Measurements from ENCODE around the gene FMNL2. TPM values are rescaled to one million over a fixed set of nuclear protein-coding genes. Genes with fewer than 3 reads are reported as not detected.
A peak's percentile ranks its signal among the peaks of the same experiment; 100 is the strongest.

FMNL2 gene
- total RNA-seq, 5 donors from 2014 or later (not counting 1 experiment from before 2014, with no cell fraction given): 0.63 to 0.96 (median 0.75) TPM

- CTCF ChIA-PET: interaction anchor here in 1 of 2 donors (0.7 kb wide), 2 partner anchors 16 to 230 kb away, joined by 3 to 7 read pairs; no protein-coding TSS in a partner anchor
- no peaks in the 10 kb centered on the region for H3K9me3 Mint-ChIP-seq
- H3K27me3 Mint-ChIP-seq: no peaks in the 10 kb centered on the region
- DNase-seq (no peak), ATAC-seq (replicated peaks in 1 of 4) (no peak)
- POLR2A ChIA-PET: interaction anchor here in 1 of 2 donors (0.7 kb wide), 1 partner anchor 15 kb away, joined by 14 read pairs; no protein-coding TSS in a partner anchor
- Histone ChIP-seq H3K36me3 (ENCODE audit: control insufficient read depth in 2 of 2, extremely low read depth in 1 of 2, insufficient read depth in 1 of 2, low read length in 1 of 2) (no peaks in the 10 kb centered on the region), H3K4me3 (ENCODE audit: control insufficient read depth in 1 of 2, extremely low read depth in 1 of 2, low read length in 1 of 2) (no peak overlapping the region), H3K9me3 (no peaks in the 10 kb centered on the region), H3K4me1 (ENCODE audit: control insufficient read depth in 1 of 2, extremely low read depth in 1 of 2, insufficient read depth in 2 of 2, low read length in 2 of 2) (no peaks in the 10 kb centered on the region), H3K27me3 (replicated peaks in 1 of 2; ENCODE audit: control insufficient read depth in 2 of 2, extremely low read depth in 1 of 2, insufficient read depth in 2 of 2, low read length in 1 of 2) (no peaks in the 10 kb centered on the region), H3K27ac (ENCODE audit: low read length) (no peak overlapping the region)
- H3K27ac Mint-ChIP-seq: no peak overlapping the region
- H3K4me1 Mint-ChIP-seq: peaks cover 0 to 4% (median 2%) of the 10 kb centered on the region in 3 donors
- H3K4me3 Mint-ChIP-seq: no peak overlapping the region
- no peaks in the 10 kb centered on the region for H3K36me3 Mint-ChIP-seq
- no CpG with 5 or more reads among the region's 1 CpG for WGBS (ENCODE audit: insufficient coverage)
Measured at GRCh38 chr2:152606081-152606480, 271.1 kb downstream of the FMNL2 start.

DNA sequence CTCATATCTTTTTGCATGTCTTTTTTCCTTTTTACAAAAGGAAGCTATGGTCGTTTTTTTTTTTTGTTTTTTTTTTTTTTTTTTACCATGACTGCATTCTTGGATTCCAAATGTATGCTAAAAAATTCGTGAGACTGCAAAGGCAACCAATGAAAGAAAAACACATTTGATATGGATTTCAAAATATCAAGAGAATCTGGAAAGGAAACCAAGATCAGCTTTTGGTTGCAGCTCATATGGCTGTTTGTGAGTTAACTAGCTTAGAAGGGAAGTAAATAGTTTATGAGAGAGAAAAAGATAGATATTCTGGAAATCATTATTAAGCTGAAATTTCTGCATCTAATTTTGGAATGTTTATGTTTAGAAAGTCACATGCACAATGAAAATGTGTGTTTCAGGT is 272.0 kb downstream of the FMNL2 start:
- Mint-ChIP-seq H3K9me3 (no peaks in the 10 kb centered on the region), H3K27ac (no peak overlapping the region), H3K4me1 (peaks cover 4 to 7% (median 5%) of the 10 kb centered on the region in 3 donors), H3K4me3 (no peak overlapping the region), H3K27me3 (no peaks in the 10 kb centered on the region), H3K36me3 (no peaks in the 10 kb centered on the region)
- DNase-seq (no peak), ATAC-seq (replicated peaks in 1 of 4) (no peak)
- Histone ChIP-seq H3K4me3 (ENCODE audit: control insufficient read depth in 1 of 2, extremely low read depth in 1 of 2, low read length in 1 of 2) (no peak overlapping the region), H3K9me3 (no peaks in the 10 kb centered on the region), H3K27me3 (replicated peaks in 1 of 2; ENCODE audit: control insufficient read depth in 2 of 2, extremely low read depth in 1 of 2, insufficient read depth in 2 of 2, low read length in 1 of 2) (no peaks in the 10 kb centered on the region), H3K4me1 (ENCODE audit: control insufficient read depth in 1 of 2, extremely low read depth in 1 of 2, insufficient read depth in 2 of 2, low read length in 2 of 2) (peaks cover 0 to 4% of the 10 kb centered on the region in 2 experiments), H3K27ac (ENCODE audit: low read length) (no peak overlapping the region), H3K36me3 (ENCODE audit: control insufficient read depth in 2 of 2, extremely low read depth in 1 of 2, insufficient read depth in 1 of 2, low read length in 1 of 2) (no peaks in the 10 kb centered on the region)
- no CpG with 5 or more reads among the region's 2 CpGs for WGBS (ENCODE audit: insufficient coverage)
- CTCF ChIA-PET: interaction anchor here (0.6 to 0.7 kb wide), 3 partner anchors 10 to 604 kb away, joined by 3 read pairs; no protein-coding TSS in a partner anchor
- POLR2A ChIA-PET: interaction anchor here (0.7 kb wide), 2 partner anchors 14 to 152 kb away, joined by 3 to 14 read pairs; no protein-coding TSS in a partner anchor

GRCh38 chr2:152607793-152608300 is 272.9 kb downstream of the FMNL2 start:
- Mint-ChIP-seq H3K27ac (no peak overlapping the region), H3K36me3 (no peaks in the 10 kb centered on the region), H3K4me3 (no peak overlapping the region), H3K4me1 (peaks cover 2 to 14% (median 6%) of the 10 kb centered on the region in 3 donors), H3K9me3 (no peaks in the 10 kb centered on the region), H3K27me3 (no peaks in the 10 kb centered on the region)
- ChIA-PET CTCF (interaction anchor here in 1 of 2 donors (0.6 kb wide), 1 partner anchor 419 kb away, joined by 3 read pairs; no protein-coding TSS in a partner anchor), POLR2A (no interaction called here)
- H3K36me3 ChIP-seq (ENCODE audit: control insufficient read depth in 2 of 2, extremely low read depth in 1 of 2, insufficient read depth in 1 of 2, low read length in 1 of 2): no peaks in the 10 kb centered on the region
- ATAC-seq (replicated peaks in 1 of 4) (no peak), DNase-seq (no peak)
- H3K9me3 ChIP-seq: no peaks in the 10 kb centered on the region
- H3K27ac ChIP-seq (ENCODE audit: low read length): no peak overlapping the region
- no peak overlapping the region for H3K4me3 ChIP-seq (ENCODE audit: control insufficient read depth in 1 of 2, extremely low read depth in 1 of 2, low read length in 1 of 2)
- WGBS (ENCODE audit: insufficient coverage): 86% methylated on average over 6 of the region's 7 CpGs
- no peaks in the 10 kb centered on the region for H3K27me3 ChIP-seq (replicated peaks in 1 of 2; ENCODE audit: control insufficient read depth in 2 of 2, extremely low read depth in 1 of 2, insufficient read depth in 2 of 2, low read length in 1 of 2)
- H3K4me1 ChIP-seq (ENCODE audit: control insufficient read depth in 1 of 2, extremely low read depth in 1 of 2, insufficient read depth in 2 of 2, low read length in 2 of 2): peaks cover 0 to 9% of the 10 kb centered on the region in 2 experiments

DNA sequence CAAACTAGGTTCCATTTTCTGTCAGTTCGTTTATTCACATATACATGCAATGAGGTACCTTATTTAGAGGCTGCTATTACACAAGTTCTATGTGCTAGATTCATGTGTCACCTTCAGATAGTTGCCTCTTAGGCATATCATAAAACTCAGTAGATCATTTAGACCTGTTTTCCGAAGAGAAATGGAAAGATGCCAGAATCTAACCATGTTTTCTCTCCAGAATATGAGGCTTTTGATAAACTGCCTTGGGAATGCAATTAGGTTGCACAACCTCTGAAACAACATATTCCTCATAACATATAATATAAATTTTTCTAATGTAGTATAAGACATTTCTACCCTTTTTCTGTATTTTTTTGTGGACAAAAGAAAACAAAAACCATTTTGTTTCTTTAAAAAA is 274.2 kb downstream of the FMNL2 start:
- Histone ChIP-seq H3K4me3 (ENCODE audit: control insufficient read depth in 1 of 2, extremely low read depth in 1 of 2, low read length in 1 of 2) (no peak overlapping the region), H3K36me3 (ENCODE audit: control insufficient read depth in 2 of 2, extremely low read depth in 1 of 2, insufficient read depth in 1 of 2, low read length in 1 of 2) (no peaks in the 10 kb centered on the region), H3K27me3 (replicated peaks in 1 of 2; ENCODE audit: control insufficient read depth in 2 of 2, extremely low read depth in 1 of 2, insufficient read depth in 2 of 2, low read length in 1 of 2) (no peaks in the 10 kb centered on the region), H3K27ac (ENCODE audit: low read length) (no peak overlapping the region), H3K9me3 (no peaks in the 10 kb centered on the region), H3K4me1 (ENCODE audit: control insufficient read depth in 1 of 2, extremely low read depth in 1 of 2, insufficient read depth in 2 of 2, low read length in 2 of 2) (peaks cover 0 to 9% of the 10 kb centered on the region in 2 experiments)
- Mint-ChIP-seq H3K4me3 (no peak overlapping the region), H3K27me3 (no peaks in the 10 kb centered on the region), H3K9me3 (no peaks in the 10 kb centered on the region), H3K36me3 (no peaks in the 10 kb centered on the region), H3K4me1 (peaks cover 0 to 17% (median 6%) of the 10 kb centered on the region in 3 donors), H3K27ac (no peak overlapping the region)
- WGBS (ENCODE audit: insufficient coverage): no CpG with 5 or more reads among the region's 2 CpGs
- POLR2A ChIA-PET: no interaction called here
- DNase-seq: no peak
- no peak for ATAC-seq (replicated peaks in 1 of 4)
- CTCF ChIA-PET: no interaction called here

GRCh38 chr2:152609699-152610098 is 274.7 kb downstream of the FMNL2 start:
- DNase-seq (no peak), ATAC-seq (replicated peaks in 1 of 4) (no peak)
- no peaks in the 10 kb centered on the region for H3K27me3 ChIP-seq (replicated peaks in 1 of 2; ENCODE audit: control insufficient read depth in 2 of 2, extremely low read depth in 1 of 2, insufficient read depth in 2 of 2, low read length in 1 of 2)
- peaks cover 0 to 9% of the 10 kb centered on the region in 2 experiments for H3K4me1 ChIP-seq (ENCODE audit: control insufficient read depth in 1 of 2, extremely low read depth in 1 of 2, insufficient read depth in 2 of 2, low read length in 2 of 2)
- no peak overlapping the region for H3K27ac ChIP-seq (ENCODE audit: low read length)
- no peak overlapping the region for H3K27ac Mint-ChIP-seq
- no peaks in the 10 kb centered on the region for H3K36me3 ChIP-seq (ENCODE audit: control insufficient read depth in 2 of 2, extremely low read depth in 1 of 2, insufficient read depth in 1 of 2, low read length in 1 of 2)
- POLR2A ChIA-PET: no interaction called here
- WGBS (ENCODE audit: insufficient coverage): 29% methylated on average over 1 of the region's 1 CpG
- no peak overlapping the region for H3K4me3 Mint-ChIP-seq
- CTCF ChIA-PET: no interaction called here
- H3K4me3 ChIP-seq (ENCODE audit: control insufficient read depth in 1 of 2, extremely low read depth in 1 of 2, low read length in 1 of 2): no peak overlapping the region
- peaks cover 0 to 17% (median 6%) of the 10 kb centered on the region in 3 donors for H3K4me1 Mint-ChIP-seq
- H3K27me3 Mint-ChIP-seq: no peaks in the 10 kb centered on the region
- H3K36me3 Mint-ChIP-seq: no peaks in the 10 kb centered on the region
- H3K9me3 Mint-ChIP-seq: no peaks in the 10 kb centered on the region
- H3K9me3 ChIP-seq: no peaks in the 10 kb centered on the region

DNA sequence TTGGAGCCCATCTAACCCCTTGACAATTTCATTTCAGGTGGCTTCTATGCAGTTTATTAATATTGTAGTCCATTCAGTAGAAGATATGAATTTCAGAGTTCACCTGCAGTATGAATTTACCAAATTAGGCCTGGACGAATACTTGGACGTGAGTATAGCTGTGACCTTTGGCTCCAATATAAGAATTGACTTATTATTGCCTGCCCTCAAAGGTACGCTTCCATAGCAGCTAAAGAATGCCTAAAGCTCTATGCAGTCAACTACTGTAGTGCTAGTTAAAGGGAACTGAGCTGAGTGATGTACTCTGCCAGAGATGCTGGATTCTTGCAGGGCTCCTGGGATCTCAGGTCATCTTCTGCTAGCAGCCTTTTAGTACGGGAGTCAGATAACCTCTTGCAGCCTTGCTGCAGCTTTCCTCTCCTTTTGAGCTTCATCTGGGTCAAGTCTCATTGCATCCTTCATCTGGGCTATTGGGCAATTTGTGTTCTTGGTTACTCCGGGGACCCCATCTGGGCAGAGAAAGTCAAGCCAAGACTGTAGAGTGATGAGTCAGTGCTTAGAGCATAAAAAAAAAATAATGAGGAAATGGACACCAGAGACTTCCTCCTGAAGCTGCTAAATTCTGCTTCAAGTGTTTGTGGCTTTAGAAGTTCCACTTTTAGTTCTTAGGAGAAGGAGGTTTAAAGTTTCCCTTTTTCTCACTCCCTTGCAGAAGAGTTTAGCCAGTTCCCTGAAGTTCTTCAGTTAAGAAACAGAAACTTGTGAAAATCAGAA is 276.7 kb downstream of the FMNL2 start:
- Mint-ChIP-seq H3K9me3 (no peaks in the 10 kb centered on the region), H3K27ac (peak overlapping the region in 1 of 2 donors; percentile 16), H3K4me1 (peaks cover 0 to 17% (median 6%) of the 10 kb centered on the region in 3 donors), H3K36me3 (no peaks in the 10 kb centered on the region), H3K27me3 (no peaks in the 10 kb centered on the region), H3K4me3 (no peak overlapping the region)
- no peaks in the 10 kb centered on the region for H3K36me3 ChIP-seq (ENCODE audit: control insufficient read depth in 2 of 2, extremely low read depth in 1 of 2, insufficient read depth in 1 of 2, low read length in 1 of 2)
- peaks cover 0 to 9% of the 10 kb centered on the region in 2 experiments for H3K4me1 ChIP-seq (ENCODE audit: control insufficient read depth in 1 of 2, extremely low read depth in 1 of 2, insufficient read depth in 2 of 2, low read length in 2 of 2)
- H3K27me3 ChIP-seq (replicated peaks in 1 of 2; ENCODE audit: control insufficient read depth in 2 of 2, extremely low read depth in 1 of 2, insufficient read depth in 2 of 2, low read length in 1 of 2): no peaks in the 10 kb centered on the region
- POLR2A ChIA-PET: no interaction called here
- no peak overlapping the region for H3K4me3 ChIP-seq (ENCODE audit: control insufficient read depth in 1 of 2, extremely low read depth in 1 of 2, low read length in 1 of 2)
- H3K27ac ChIP-seq (ENCODE audit: low read length): peak overlapping the region; percentile 11
- CTCF ChIA-PET: no interaction called here
- 63% methylated on average over 4 of the region's 5 CpGs for WGBS (ENCODE audit: insufficient coverage)
- ATAC-seq (replicated peaks in 1 of 4): no peak
- H3K9me3 ChIP-seq: no peaks in the 10 kb centered on the region
- peak in 1 of 35 experiments; percentile 25 for DNase-seq
